GM12864 (cell line): Measurements from ENCODE around the gene GAMT.

ENCODE experiments used
- DNase-seq: peaks from one replicate; pipeline ENCODE4 v3.0.0-alpha.2; 2011; ENCODE audit warnings: low read depth
- H3K4me3 ChIP-seq: 2 replicates; pipeline ENCODE4 v1.5.1; 2011; ENCODE audit warnings: mild to moderate bottlenecking, low read depth, low read length, control low read depth
- CTCF ChIP-seq: IDR thresholded peaks from 2 replicates; pipeline ENCODE4 v1.5.1; 2011; ENCODE audit warnings: low read depth, mild to moderate bottlenecking, moderate library complexity, low read length, control low read depth, inconsistent platforms; ENCODE audit errors: missing control alignments

Gene GAMT

GRCh38 chr19:1366296-1366695, 35.0 kb downstream of the GAMT start:
- H3K4me3 ChIP-seq, result no peak overlapping the region
- no peak for DNase-seq
- TF ChIP-seq CTCF, result no peak

GRCh38 chr19:1365319-1366269, 35.7 kb downstream of the GAMT start:
- no peak overlapping the region for H3K4me3 ChIP-seq
- no peak for TF ChIP-seq CTCF
- no peak for DNase-seq

- no peak for DNase-seq
- no peak overlapping the region for H3K4me3 ChIP-seq
These were observed 37.2 kb downstream of the GAMT start for GRCh38 chr19:1364070-1364704.

GRCh38 chr19:1363599-1363998, 37.7 kb downstream of the GAMT start:
- H3K4me3 ChIP-seq, result no peak overlapping the region
- no peak for DNase-seq
- no peak for TF ChIP-seq CTCF

More at GRCh38 chr19:1364070-1364704, 37.2 kb downstream of the GAMT start:
- TF ChIP-seq CTCF, result no peak

GRCh38 chr19:1362387-1363257, 38.7 kb downstream of the GAMT start:
- H3K4me3 ChIP-seq, result no peak overlapping the region
- DNase-seq, result no peak
- TF ChIP-seq CTCF, result no peak

GRCh38 chr19:1361601-1362386, 39.5 kb downstream of the GAMT start:
- no peak for DNase-seq
- no peak for TF ChIP-seq CTCF
- no peak overlapping the region for H3K4me3 ChIP-seq
